Stimulated activated naive CD8-positive, alpha-beta T cell treated with anti-CD3 and anti-CD28 coated beads, Interleukin-15, amount 100 ng/mL, for 72 hours (primary cell): Measurements from ENCODE around the gene PDZRN4.
"Not testable (repeated sequence)": the region's sequence is repeated elsewhere in the genome, so short reads cannot be mapped to it uniquely, and the experiment has no call there.

Experiments
- ATAC-seq: fragments of 150-1000 bp; cut with Tn5 transposase; 2 replicates; pipeline ENCODE4 v1.10.0; 2021; ENCODE audit warnings: mild to moderate bottlenecking, moderate library complexity
- DNase-seq, 2 donors: peaks; one replicate each; pipeline ENCODE4 v3.0.0; 2021 to 2022
- H3K27ac Mint-ChIP-seq, 2 donors: one replicate each; pipeline ENCODE4 v1.8.0; 2022; ENCODE audit warnings: mild to moderate bottlenecking in 2 of 2, mixed read lengths in 2 of 2, moderate library complexity in 2 of 2
- H3K27me3 Mint-ChIP-seq: one replicate; pipeline ENCODE4 v1.8.0; 2022; ENCODE audit warnings: mixed read lengths
- H3K4me1 Mint-ChIP-seq: one replicate; pipeline ENCODE4 v1.8.0; 2022; ENCODE audit warnings: mild to moderate bottlenecking, mixed read lengths
- H3K4me3 Mint-ChIP-seq, 2 donors: one replicate each; pipeline ENCODE4 v1.8.0; 2022; ENCODE audit warnings: mild to moderate bottlenecking in 2 of 2, mixed read lengths in 2 of 2, moderate library complexity in 1 of 2
- H3K9me3 Mint-ChIP-seq, 2 donors: one replicate each; pipeline ENCODE4 v1.8.0; 2022; ENCODE audit warnings: mixed read lengths in 2 of 2

PDZRN4 gene

GRCh38 chr12:41188058-41188840 lies at the start of gene PDZRN4:
Gene PDZRN4, plus strand, starts transcription at chr12:41188320.
- H3K4me1 Mint-ChIP-seq: peaks cover 16% of the 10 kb centered on the region
- no peak within 1 kb of the TSS for H3K27ac Mint-ChIP-seq
- no peak within 1 kb of the TSS for H3K4me3 Mint-ChIP-seq
- peaks cover 43% of the 10 kb centered on the region for H3K27me3 Mint-ChIP-seq
- ATAC-seq: peak; percentile 48
- no peak for DNase-seq
- H3K9me3 Mint-ChIP-seq: no peaks in the 10 kb centered on the region

- Mint-ChIP-seq H3K9me3 (peaks cover 7 to 16% of the 10 kb centered on the region in 2 donors), H3K27me3 (no peaks in the 10 kb centered on the region), H3K4me3 (no peak overlapping the region), H3K27ac (no peak overlapping the region), H3K4me1 (no peaks in the 10 kb centered on the region)
- no peak for DNase-seq
- no peak for ATAC-seq
Measured at GRCh38 chr12:41140117-41140516, 48.0 kb upstream of the PDZRN4 start.

- ATAC-seq (no peak), DNase-seq (no peak)
- no peaks in the 10 kb centered on the region for H3K27me3 Mint-ChIP-seq
- no peak overlapping the region for H3K4me3 Mint-ChIP-seq
- H3K27ac Mint-ChIP-seq: no peak overlapping the region
- no peaks in the 10 kb centered on the region for H3K4me1 Mint-ChIP-seq
- H3K9me3 Mint-ChIP-seq: peaks cover 7 to 16% of the 10 kb centered on the region in 2 donors
Measured at GRCh38 chr12:41141104-41141503, 47.0 kb upstream of the PDZRN4 start.

DNA sequence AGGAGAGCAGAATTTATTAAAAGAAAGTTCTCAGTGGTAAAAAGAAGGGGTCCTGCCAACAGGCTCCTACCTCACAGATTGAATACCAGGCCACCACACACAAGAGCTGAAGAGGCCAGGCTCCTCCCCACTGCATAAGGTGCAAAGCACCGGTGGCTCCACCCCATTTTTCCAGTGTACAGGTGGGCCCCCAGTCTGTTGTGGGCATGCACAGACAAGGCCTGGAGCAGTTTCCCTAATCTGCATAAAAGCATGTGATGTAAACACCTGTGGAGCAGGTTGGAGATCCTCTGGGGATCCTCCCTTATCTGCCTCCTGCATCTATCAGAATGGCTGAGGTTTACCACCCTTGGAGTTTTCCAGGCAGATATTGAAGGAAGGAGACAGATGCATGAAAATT lies 45.7 kb upstream of the PDZRN4 start:
- no peak overlapping the region for H3K27ac Mint-ChIP-seq
- no peak for ATAC-seq

GRCh38 chr12:41151793-41152192 lies 36.3 kb upstream of the PDZRN4 start:
- DNase-seq: no peak
- no peak for ATAC-seq
- no peaks in the 10 kb centered on the region for H3K27me3 Mint-ChIP-seq

More for the DNA sequence above, 45.7 kb upstream of the PDZRN4 start:
- Mint-ChIP-seq H3K27me3 (no peaks in the 10 kb centered on the region), H3K9me3 (peaks cover 10 to 16% of the 10 kb centered on the region in 2 donors), H3K4me3 (no peak overlapping the region), H3K4me1 (no peaks in the 10 kb centered on the region)
- DNase-seq: no peak

DNA sequence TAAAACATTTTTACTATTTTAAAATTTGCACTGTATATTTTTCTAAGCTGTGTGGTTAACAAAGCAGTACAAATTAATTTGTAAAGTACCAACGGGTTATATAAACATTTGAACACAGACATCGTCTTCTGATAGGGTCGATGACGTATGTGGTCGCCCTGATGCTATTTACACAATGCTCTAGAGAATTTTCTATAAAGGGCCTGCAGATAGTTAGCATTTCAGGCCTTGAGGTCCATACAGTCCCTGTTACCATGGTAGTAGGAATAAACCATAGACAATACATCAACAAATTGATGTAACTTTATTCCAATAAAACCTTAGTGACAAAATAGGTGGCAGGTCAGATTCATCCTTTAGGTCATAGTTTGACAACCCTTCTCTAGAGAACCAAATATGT lies 25.7 kb upstream of the PDZRN4 start:
- Mint-ChIP-seq H3K4me1 (no peaks in the 10 kb centered on the region), H3K27me3 (no peaks in the 10 kb centered on the region), H3K4me3 (no peak overlapping the region), H3K9me3 (peaks cover 0 to 5% of the 10 kb centered on the region in 2 donors), H3K27ac (no peak overlapping the region)
- ATAC-seq (no peak), DNase-seq (no peak)

More at GRCh38 chr12:41151793-41152192, 36.3 kb upstream of the PDZRN4 start:
- Mint-ChIP-seq H3K4me3 (no peak overlapping the region), H3K27ac (no peak overlapping the region), H3K4me1 (no peaks in the 10 kb centered on the region), H3K9me3 (peaks cover 4 to 20% of the 10 kb centered on the region in 2 donors)

GRCh38 chr12:41167701-41168100 lies 20.4 kb upstream of the PDZRN4 start:
- Mint-ChIP-seq H3K4me1 (no peaks in the 10 kb centered on the region), H3K27me3 (no peaks in the 10 kb centered on the region), H3K27ac (no peak overlapping the region), H3K4me3 (no peak overlapping the region), H3K9me3 (peaks cover 0 to 4% of the 10 kb centered on the region in 2 donors)
- no peak for DNase-seq
- no peak for ATAC-seq

GRCh38 chr12:41174602-41175001 lies 13.5 kb upstream of the PDZRN4 start:
- no peaks in the 10 kb centered on the region for H3K27me3 Mint-ChIP-seq
- H3K27ac Mint-ChIP-seq: no peak overlapping the region
- DNase-seq: no peak
- H3K4me3 Mint-ChIP-seq: no peak overlapping the region
- no peak for ATAC-seq
- peaks cover 0 to 4% of the 10 kb centered on the region in 2 donors for H3K9me3 Mint-ChIP-seq
- no peaks in the 10 kb centered on the region for H3K4me1 Mint-ChIP-seq

DNA sequence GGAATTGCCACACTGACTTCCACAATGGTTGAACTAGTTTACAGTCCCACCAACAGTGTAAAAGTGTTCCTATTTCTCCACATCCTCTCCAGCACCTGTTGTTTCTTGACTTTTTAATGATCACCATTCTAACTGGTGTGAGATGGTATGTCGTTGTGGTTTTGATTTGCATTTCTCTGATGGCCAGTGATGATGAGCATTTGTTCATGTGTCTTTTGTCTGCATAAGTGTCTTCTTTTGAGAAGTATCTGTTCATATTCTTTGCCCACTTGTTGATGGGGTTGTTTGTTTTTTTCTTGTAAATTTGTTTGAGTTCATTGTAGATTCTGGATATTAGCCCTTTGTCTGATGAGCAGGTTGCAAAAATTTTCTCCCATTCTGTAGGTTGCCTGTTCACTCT lies 8.6 kb upstream of the PDZRN4 start:
- not testable (repeated sequence) for H3K9me3 Mint-ChIP-seq, H3K4me3 Mint-ChIP-seq, H3K27me3 Mint-ChIP-seq, ATAC-seq, H3K4me1 Mint-ChIP-seq, H3K27ac Mint-ChIP-seq, DNase-seq

- no peak overlapping the region for H3K27ac Mint-ChIP-seq
Measured at GRCh38 chr12:41184864-41185263, 3.3 kb upstream of the PDZRN4 start.

DNA sequence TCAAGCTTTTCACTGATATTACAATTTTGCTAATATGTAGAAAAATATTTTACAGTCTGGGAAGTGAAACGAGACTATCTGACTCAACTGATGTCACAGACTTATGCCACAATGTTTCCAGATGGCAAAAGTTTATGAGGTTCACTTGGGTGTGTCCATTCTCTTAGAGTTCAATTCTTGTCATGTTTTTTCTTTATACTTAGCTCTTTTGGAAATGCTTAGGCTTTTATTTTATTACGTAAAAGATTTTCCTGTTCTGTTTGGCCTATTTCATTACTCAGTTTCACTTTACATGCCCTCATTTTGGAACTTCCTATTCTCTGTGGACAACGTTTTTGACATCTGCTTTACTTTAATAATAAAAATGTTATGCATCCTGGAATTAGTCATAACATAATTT lies 2.1 kb upstream of the PDZRN4 start:
- peaks cover 16% of the 10 kb centered on the region for H3K4me1 Mint-ChIP-seq
- peaks cover 0 to 8% of the 10 kb centered on the region in 2 donors for H3K9me3 Mint-ChIP-seq
- H3K27me3 Mint-ChIP-seq: peaks cover 43% of the 10 kb centered on the region
- no peak for ATAC-seq
- no peak overlapping the region for H3K27ac Mint-ChIP-seq
- no peak for DNase-seq
- H3K4me3 Mint-ChIP-seq: no peak overlapping the region

More at GRCh38 chr12:41184864-41185263, 3.3 kb upstream of the PDZRN4 start:
- Mint-ChIP-seq H3K4me3 (no peak overlapping the region), H3K27me3 (peaks cover 38% of the 10 kb centered on the region), H3K4me1 (peaks cover 13% of the 10 kb centered on the region), H3K9me3 (peaks cover 0 to 8% of the 10 kb centered on the region in 2 donors)
- ATAC-seq: no peak
- no peak for DNase-seq

DNA sequence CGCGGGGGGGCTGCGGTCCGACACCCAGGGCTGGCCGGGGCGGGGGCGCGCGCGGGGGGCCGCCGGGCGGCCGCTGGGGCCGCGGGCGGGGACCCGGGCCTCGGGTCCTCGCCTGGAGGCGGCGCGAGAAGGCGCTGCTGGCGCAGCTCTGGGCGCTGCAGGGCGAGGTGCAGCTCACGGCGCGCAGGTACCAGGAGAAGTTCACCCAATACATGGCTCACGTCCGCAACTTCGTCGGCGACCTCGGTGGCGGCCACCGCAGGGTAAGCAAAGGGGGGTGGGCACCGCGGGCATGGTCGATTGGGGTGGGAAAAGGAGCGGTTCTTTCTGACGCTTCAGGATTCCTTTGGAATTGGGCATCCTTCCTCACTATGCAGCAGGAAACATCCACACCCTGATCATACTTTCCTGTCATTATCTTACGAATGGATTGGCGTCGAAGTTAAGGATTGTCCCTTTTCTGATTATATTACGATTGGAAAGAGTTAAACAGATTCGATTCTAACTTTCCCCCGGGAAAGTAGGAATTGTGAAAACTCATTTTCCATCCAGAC lies 798 bp downstream of the PDZRN4 start:
- Mint-ChIP-seq H3K27ac (no peak overlapping the region), H3K27me3 (peaks cover 43% of the 10 kb centered on the region), H3K4me1 (peaks cover 16% of the 10 kb centered on the region), H3K9me3 (no peaks in the 10 kb centered on the region), H3K4me3 (no peak overlapping the region)
- ATAC-seq (no peak), DNase-seq (no peak)

GRCh38 chr12:41189395-41190251 lies 1.5 kb downstream of the PDZRN4 start:
- Mint-ChIP-seq H3K4me3 (peak overlapping the region in 1 of 2 donors; percentile 26), H3K27me3 (peaks cover 43% of the 10 kb centered on the region), H3K27ac (peak overlapping the region in 1 of 2 donors; percentile 83), H3K9me3 (no peaks in the 10 kb centered on the region), H3K4me1 (peaks cover 16% of the 10 kb centered on the region)
- ATAC-seq (no peak), DNase-seq (no peak)

DNA sequence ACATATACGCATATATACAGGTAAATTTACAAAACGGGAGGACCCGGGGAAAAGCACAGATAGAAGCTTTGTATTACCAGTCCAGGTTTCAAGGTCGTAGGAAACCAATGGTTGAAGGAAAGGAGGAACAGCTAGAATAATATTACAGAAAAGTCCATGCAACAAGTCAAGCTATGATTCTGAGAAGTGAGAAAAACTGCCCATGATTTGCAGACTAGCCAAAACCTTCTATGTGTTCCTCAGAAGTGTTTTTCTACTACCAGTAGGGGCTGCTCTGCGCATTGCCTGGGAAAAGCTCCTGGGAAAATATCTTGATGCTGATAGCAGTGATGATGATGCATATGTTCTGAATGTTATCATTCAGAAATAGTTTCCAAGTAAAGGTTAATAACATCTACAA lies 2.2 kb downstream of the PDZRN4 start:
- Mint-ChIP-seq H3K27ac (no peak overlapping the region), H3K27me3 (peaks cover 43% of the 10 kb centered on the region), H3K4me1 (peaks cover 16% of the 10 kb centered on the region), H3K9me3 (no peaks in the 10 kb centered on the region), H3K4me3 (no peak overlapping the region)
- ATAC-seq (no peak), DNase-seq (no peak)

DNA sequence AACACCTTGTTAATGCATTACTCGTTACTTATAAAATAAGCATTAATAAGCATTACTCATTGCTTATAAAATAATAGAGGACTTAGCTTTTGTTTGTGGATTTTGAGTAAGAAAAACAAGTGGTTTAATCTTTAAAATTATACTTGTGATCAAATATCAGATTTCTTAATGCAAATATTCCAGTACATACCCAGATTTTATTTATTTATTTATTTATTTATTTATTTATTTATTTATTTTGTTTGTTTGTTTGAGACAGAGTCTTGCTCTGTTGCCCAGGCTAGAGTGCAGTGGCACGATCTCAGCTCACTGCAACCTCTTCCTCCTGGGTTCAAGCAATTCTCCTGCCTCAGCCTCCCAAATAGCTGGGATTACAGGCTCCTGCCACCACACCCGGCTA lies 3.4 kb downstream of the PDZRN4 start:
- H3K27me3 Mint-ChIP-seq: peaks cover 36% of the 10 kb centered on the region
- H3K4me3 Mint-ChIP-seq, H3K9me3 Mint-ChIP-seq: not testable (repeated sequence)

DNA sequence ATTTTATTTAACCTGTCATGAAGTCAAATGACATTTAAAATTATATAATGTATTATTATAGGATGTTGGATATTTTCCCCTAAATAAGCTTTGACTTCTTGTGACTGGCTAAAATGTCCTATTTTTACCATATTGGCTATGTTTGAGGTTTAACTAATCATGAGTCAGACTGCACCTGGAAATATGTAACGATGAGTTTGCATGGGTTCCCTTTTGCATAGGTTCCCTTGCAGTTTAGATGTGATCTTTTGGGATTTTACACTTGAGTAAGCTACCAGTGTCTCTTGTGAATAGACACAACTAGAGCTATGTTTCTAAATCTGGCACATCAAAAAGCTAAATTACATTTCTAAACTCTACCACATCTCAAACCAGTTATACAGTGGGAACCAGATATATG lies 5.2 kb downstream of the PDZRN4 start:
- ATAC-seq: no peak
- H3K9me3 Mint-ChIP-seq: no peaks in the 10 kb centered on the region
- H3K4me3 Mint-ChIP-seq: no peak overlapping the region
- DNase-seq: no peak
- H3K4me1 Mint-ChIP-seq: peaks cover 12% of the 10 kb centered on the region
- H3K27me3 Mint-ChIP-seq: peaks cover 19% of the 10 kb centered on the region
- H3K27ac Mint-ChIP-seq: no peak overlapping the region

More for the DNA sequence above, 3.4 kb downstream of the PDZRN4 start:
- ATAC-seq, H3K27ac Mint-ChIP-seq, DNase-seq: not testable (repeated sequence)
- peaks cover 16% of the 10 kb centered on the region for H3K4me1 Mint-ChIP-seq
